Measurements from ENCODE around the gene HOMER3.

- TF ChIP-seq CTCF (IDR thresholded peaks at IDR 0.05; ENCODE audit: poor library complexity) (no peak), EZH2 (IDR thresholded peaks at IDR 0.05; ENCODE audit: borderline replicate concordance) (no peak)
Measured at GRCh38 chr19:18900700-18901481, 40.1 kb downstream of the HOMER3 start.

Data from hepatocyte (in vitro differentiated cells).